Calu3 (cell line): ENCODE results near the gene PCSK7. TPM values are rescaled to one million over a fixed set of nuclear protein-coding genes. Genes with fewer than 3 reads are reported as not detected.

Experiments
- BruUV-seq: library from RNA; stranded (reverse); fragments of 400-500 nt; replicated peaks from 2 replicates; lab custom pipeline; 2021; lab: Mats Ljungman, UMichigan
- CTCF ChIA-PET: fragments of 300-600 bp; sonication (Branson Sonifier 250); formaldehyde crosslinking; loops from one replicate; lab custom pipeline; 2022; ENCODE audit warnings: antibody characterized with exemption; lab: Charles Lee
- DNase-seq: peaks from one replicate; pipeline ENCODE4 v3.0.0; 2022
- H3K27ac Mint-ChIP-seq: one replicate; pipeline ENCODE4 v1.8.0; 2022; ENCODE audit warnings: mixed read lengths; ENCODE audit not compliant: unreplicated experiment
- H3K27me3 Mint-ChIP-seq: one replicate; pipeline ENCODE4 v1.8.0; 2022; ENCODE audit warnings: mixed read lengths; ENCODE audit not compliant: unreplicated experiment
- H3K36me3 Mint-ChIP-seq: one replicate; pipeline ENCODE4 v1.8.0; 2022; ENCODE audit warnings: mild to moderate bottlenecking, moderate library complexity, mixed read lengths; ENCODE audit not compliant: insufficient read depth, unreplicated experiment
- H3K4me1 Mint-ChIP-seq: one replicate; pipeline ENCODE4 v1.8.0; 2022; ENCODE audit warnings: mild to moderate bottlenecking, low read depth, mixed read lengths; ENCODE audit not compliant: unreplicated experiment
- H3K4me3 Mint-ChIP-seq: one replicate; pipeline ENCODE4 v1.8.0; 2022; ENCODE audit warnings: mild to moderate bottlenecking, low read depth, moderate library complexity, mixed read lengths; ENCODE audit not compliant: unreplicated experiment
- H3K9me3 Mint-ChIP-seq: one replicate; pipeline ENCODE4 v1.8.0; 2022; ENCODE audit warnings: low read depth, mixed read lengths; ENCODE audit not compliant: unreplicated experiment
- intact Hi-C: fragments of 100-400 bp; cut with micrococcal nuclease; formaldehyde crosslinking; loops from one replicate; pipeline ENCODE4 v1.10.0; 2022; ENCODE audit not compliant: unreplicated experiment
- total RNA-seq: library from RNA; stranded (reverse); gene quantifications from 2 replicates; pipeline ENCODE4 v1.2.3, GENCODE V29; 2022
- TF ChIP-seq, protein P1 (sequence below): fragments of 200-600 bp; IDR thresholded peaks from one replicate; pipeline ENCODE4 v1.8.0; 2022; ENCODE audit warnings: antibody characterized with exemption; ENCODE audit not compliant: unreplicated experiment

Gene PCSK7
- total RNA-seq, 1 experiment from 2014 or later, result 44.3 TPM

DNA sequence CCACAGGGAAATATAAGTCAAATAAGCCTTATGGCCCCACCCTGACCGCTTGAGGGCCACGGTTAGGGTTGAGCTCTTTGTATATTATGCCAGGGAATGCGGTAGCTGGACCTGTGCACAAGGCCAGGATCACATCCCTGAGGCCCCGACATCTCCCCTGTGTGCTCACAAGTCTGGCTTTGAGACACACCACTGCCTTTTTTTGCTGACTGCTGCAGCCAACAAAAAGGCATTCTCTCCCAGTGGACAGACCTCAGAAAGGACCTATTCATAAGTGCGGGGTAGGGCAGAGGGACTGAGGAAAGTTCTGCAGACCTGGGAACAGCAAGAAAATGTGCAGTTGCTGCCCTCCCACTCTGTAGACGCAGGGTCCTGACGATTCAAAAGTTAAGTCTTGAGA, 56.8 kb downstream of the PCSK7 start:
- CTCF ChIA-PET, result no interaction called here
- no peaks in the 10 kb centered on the region for H3K27me3 Mint-ChIP-seq
- DNase-seq, result no peak
- intact Hi-C loops, result no loop called here
- no peak overlapping the region for H3K4me3 Mint-ChIP-seq
- H3K9me3 Mint-ChIP-seq, result no peaks in the 10 kb centered on the region
- H3K4me1 Mint-ChIP-seq, result peaks cover 7% of the 10 kb centered on the region
- no peak overlapping the region for H3K27ac Mint-ChIP-seq
- TF ChIP-seq, protein P1, sequence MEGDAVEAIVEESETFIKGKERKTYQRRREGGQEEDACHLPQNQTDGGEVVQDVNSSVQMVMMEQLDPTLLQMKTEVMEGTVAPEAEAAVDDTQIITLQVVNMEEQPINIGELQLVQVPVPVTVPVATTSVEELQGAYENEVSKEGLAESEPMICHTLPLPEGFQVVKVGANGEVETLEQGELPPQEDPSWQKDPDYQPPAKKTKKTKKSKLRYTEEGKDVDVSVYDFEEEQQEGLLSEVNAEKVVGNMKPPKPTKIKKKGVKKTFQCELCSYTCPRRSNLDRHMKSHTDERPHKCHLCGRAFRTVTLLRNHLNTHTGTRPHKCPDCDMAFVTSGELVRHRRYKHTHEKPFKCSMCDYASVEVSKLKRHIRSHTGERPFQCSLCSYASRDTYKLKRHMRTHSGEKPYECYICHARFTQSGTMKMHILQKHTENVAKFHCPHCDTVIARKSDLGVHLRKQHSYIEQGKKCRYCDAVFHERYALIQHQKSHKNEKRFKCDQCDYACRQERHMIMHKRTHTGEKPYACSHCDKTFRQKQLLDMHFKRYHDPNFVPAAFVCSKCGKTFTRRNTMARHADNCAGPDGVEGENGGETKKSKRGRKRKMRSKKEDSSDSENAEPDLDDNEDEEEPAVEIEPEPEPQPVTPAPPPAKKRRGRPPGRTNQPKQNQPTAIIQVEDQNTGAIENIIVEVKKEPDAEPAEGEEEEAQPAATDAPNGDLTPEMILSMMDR, result no peak
- peaks cover 30% of the 10 kb centered on the region for H3K36me3 Mint-ChIP-seq
- no TSS peak for BruUV-seq

DNA sequence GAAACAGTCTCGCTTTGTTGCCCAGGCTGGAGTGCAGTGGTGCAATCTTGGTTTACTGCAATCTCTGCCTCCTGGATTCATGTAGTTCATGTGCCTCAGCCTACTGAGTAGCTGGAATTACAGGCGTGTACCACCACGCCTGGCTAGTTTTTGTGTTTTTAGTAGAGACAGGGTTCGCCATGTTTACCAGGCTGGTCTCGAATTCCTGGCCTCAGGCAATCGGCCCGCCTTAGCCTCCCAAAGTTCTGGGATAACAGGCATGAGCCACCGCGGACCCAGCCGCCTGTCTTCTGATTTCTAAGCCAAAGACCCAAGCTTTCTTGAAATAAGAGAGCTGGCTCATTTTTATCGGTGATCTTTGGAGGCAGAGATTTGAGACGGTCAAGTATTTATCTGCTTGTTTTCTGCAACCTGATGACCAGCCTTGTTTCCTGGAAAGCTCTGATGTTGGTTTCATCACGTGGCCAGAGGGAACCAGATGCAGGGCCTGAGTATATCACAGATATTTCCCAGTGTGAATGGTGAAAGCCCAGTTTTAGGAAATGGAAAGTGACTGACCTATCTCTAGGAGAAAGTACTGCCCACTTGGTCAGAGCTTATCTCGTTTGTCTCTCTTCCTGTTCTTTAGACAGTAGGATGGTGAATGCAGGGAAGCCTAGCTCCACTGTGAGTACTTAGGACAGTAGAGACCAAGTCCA, 59.0 kb downstream of the PCSK7 start:
- Mint-ChIP-seq H3K27me3 (no peaks in the 10 kb centered on the region), H3K4me3 (no peak overlapping the region), H3K36me3 (peaks cover 26% of the 10 kb centered on the region), H3K4me1 (peaks cover 3% of the 10 kb centered on the region), H3K27ac (no peak overlapping the region), H3K9me3 (no peaks in the 10 kb centered on the region)
- TF ChIP-seq, protein P1, result no peak
- DNase-seq, result no peak
- CTCF ChIA-PET, result no interaction called here
- intact Hi-C loops, result no loop called here
- no TSS peak for BruUV-seq

DNA sequence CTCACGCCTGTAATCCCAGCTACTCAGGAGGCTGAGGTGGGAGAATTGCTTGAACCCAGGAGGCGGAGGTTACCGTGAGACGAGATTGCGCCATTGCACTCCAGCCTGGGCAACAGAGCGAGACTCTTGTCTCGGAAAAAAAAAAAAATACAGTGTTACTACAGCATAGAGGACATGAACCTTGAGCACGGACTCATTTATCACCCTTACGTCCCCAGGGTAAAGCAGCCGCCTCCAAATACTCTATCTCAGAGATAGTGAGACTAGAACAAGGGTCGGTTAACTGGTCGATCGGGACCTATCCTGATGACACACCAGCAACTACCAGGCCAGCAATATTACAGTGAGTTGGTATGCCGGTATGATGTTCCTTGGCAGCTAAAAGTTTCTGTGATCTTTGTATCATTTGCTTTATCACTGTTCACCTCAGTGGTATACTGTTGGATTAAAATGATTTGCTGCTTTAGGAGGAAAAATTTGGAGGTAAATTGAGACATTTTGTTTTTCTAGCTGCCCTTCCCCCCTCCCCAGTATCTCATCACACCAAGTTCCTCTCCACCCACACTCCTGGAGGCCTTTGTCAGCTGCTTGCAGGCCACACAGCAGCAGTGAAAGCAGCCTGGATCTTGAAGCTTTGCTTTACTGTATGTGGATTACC, 60.3 kb downstream of the PCSK7 start:
- Mint-ChIP-seq H3K4me1 (no peaks in the 10 kb centered on the region), H3K27me3 (no peaks in the 10 kb centered on the region), H3K4me3 (no peak overlapping the region), H3K36me3 (peaks cover 26% of the 10 kb centered on the region), H3K9me3 (no peaks in the 10 kb centered on the region), H3K27ac (no peak overlapping the region)
- TF ChIP-seq, protein P1, result no peak
- BruUV-seq, result no TSS peak
- no peak for DNase-seq
- intact Hi-C loops, result no loop called here
- CTCF ChIA-PET, result interaction anchor here (0.8 kb wide), 1 partner anchor 38 kb away, joined by 11 read pairs; no protein-coding TSS in a partner anchor

DNA sequence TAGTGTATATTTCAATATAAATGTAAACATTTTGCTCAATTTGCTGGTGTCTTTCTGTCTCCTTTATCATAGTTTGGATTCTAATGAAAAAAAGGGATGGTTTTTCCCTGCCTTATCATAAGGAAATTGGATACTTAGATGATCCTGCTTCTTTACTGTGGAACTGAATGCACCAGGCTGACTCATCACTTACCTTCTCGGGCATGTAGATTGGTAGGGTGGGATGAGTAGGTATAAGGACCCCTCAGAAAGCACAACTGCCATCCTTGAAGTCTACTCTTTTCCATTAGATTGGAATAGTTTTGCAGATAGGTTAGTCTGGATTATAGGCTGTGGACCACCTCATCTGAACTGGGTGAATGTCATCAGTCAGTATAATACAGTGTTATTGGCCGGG, 60.9 kb downstream of the PCSK7 start:
- Mint-ChIP-seq H3K4me3 (no peak overlapping the region), H3K27ac (no peak overlapping the region), H3K4me1 (no peaks in the 10 kb centered on the region), H3K9me3 (no peaks in the 10 kb centered on the region), H3K36me3 (peaks cover 26% of the 10 kb centered on the region), H3K27me3 (no peaks in the 10 kb centered on the region)
- no peak for DNase-seq
- TF ChIP-seq, protein P1, result no peak
- no TSS peak for BruUV-seq
- intact Hi-C loops, result no loop called here
- CTCF ChIA-PET, result interaction anchor here (0.8 kb wide), 1 partner anchor 38 kb away, joined by 11 read pairs; no protein-coding TSS in a partner anchor
